Measurements from ENCODE around the gene TNFRSF1B. TPM values are rescaled to one million over a fixed set of nuclear protein-coding genes. Genes with fewer than 3 reads are reported as not detected.

The TNFRSF1B gene
- polyA plus RNA-seq, 1 donor (not counting 4 experiments of a cell fraction or from before 2014, with no cell fraction given): 0.04 TPM

- Histone ChIP-seq H3K4me1 (ENCODE audit: control insufficient read depth, extremely low read depth, insufficient read depth, low read length) (no peaks in the 10 kb centered on the region), H3K9me3 (ENCODE audit: control insufficient read depth, low read depth, low read length) (no peaks in the 10 kb centered on the region), H3K4me3 (ENCODE audit: control insufficient read depth in 2 of 3, extremely low read depth in 1 of 3, insufficient read depth in 2 of 3, low read depth in 1 of 3, low read length in 3 of 3) (no peak overlapping the region), H4K20me1 (ENCODE audit: control insufficient read depth, extremely low read depth, insufficient read depth, low read length) (no peaks in the 10 kb centered on the region), H3K36me3 (ENCODE audit: control insufficient read depth in 2 of 2, extremely low read depth in 1 of 2, insufficient read depth in 2 of 2, low read length in 2 of 2) (no peaks in the 10 kb centered on the region), H3K9ac (ENCODE audit: control insufficient read depth, extremely low read depth, insufficient read depth, low read length) (no peak overlapping the region), H3K4me2 (ENCODE audit: control insufficient read depth, extremely low read depth, insufficient read depth, low read depth, low read length) (no peak overlapping the region), H2AFZ (ENCODE audit: control insufficient read depth, low read length) (no peak overlapping the region), H3K27me3 (ENCODE audit: control insufficient read depth, extremely low read depth, insufficient read depth, low read length) (no peaks in the 10 kb centered on the region), H3K79me2 (ENCODE audit: control insufficient read depth, insufficient read depth, low read length) (no peaks in the 10 kb centered on the region), H3K27ac (ENCODE audit: control insufficient read depth, insufficient read depth, low read length) (no peak overlapping the region), H3K9me1 (ENCODE audit: control insufficient read depth, extremely low read depth, insufficient read depth, low read length) (no peaks in the 10 kb centered on the region)
- no peak for DNase-seq (ENCODE audit: low read depth, low spot score)
- FAIRE-seq: no peak
- dilution Hi-C loops (cut with MboI; ENCODE audit: extremely low pct_ligation_motif_present, low sequenced_read_pairs): no loop called here
- TF ChIP-seq CTCF (optimal IDR thresholded peaks at IDR 0.05 in 1 of 3, IDR thresholded peaks at IDR 0.05 in 1 of 3, conservative IDR thresholded peaks at IDR 0.05 in 1 of 3; ENCODE audit: extremely low read depth in 1 of 3, insufficient read depth in 2 of 3, low read length in 3 of 3) (no peak), EZH2 (IDR thresholded peaks at IDR 0.05; ENCODE audit: low read length) (no peak)
Observed at GRCh38 chr1:12201352-12202189, 34.8 kb downstream of the TNFRSF1B start.

- no peaks in the 10 kb centered on the region for H4K20me1 ChIP-seq (ENCODE audit: control insufficient read depth, extremely low read depth, insufficient read depth, low read length)
- no peaks in the 10 kb centered on the region for H3K79me2 ChIP-seq (ENCODE audit: control insufficient read depth, insufficient read depth, low read length)
- dilution Hi-C loops (cut with MboI; ENCODE audit: extremely low pct_ligation_motif_present, low sequenced_read_pairs): no loop called here
- no peaks in the 10 kb centered on the region for H3K27me3 ChIP-seq (ENCODE audit: control insufficient read depth, extremely low read depth, insufficient read depth, low read length)
- no peak overlapping the region for H3K4me2 ChIP-seq (ENCODE audit: control insufficient read depth, extremely low read depth, insufficient read depth, low read depth, low read length)
- no peak overlapping the region for H3K9ac ChIP-seq (ENCODE audit: control insufficient read depth, extremely low read depth, insufficient read depth, low read length)
- no peak overlapping the region for H3K27ac ChIP-seq (ENCODE audit: control insufficient read depth, insufficient read depth, low read length)
- H3K9me3 ChIP-seq (ENCODE audit: control insufficient read depth, low read depth, low read length): no peaks in the 10 kb centered on the region
- H3K9me1 ChIP-seq (ENCODE audit: control insufficient read depth, extremely low read depth, insufficient read depth, low read length): no peaks in the 10 kb centered on the region
- no peak overlapping the region for H2AFZ ChIP-seq (ENCODE audit: control insufficient read depth, low read length)
- FAIRE-seq (no peak), DNase-seq (ENCODE audit: low read depth, low spot score) (no peak)
- H3K36me3 ChIP-seq (ENCODE audit: control insufficient read depth in 2 of 2, extremely low read depth in 1 of 2, insufficient read depth in 2 of 2, low read length in 2 of 2): no peaks in the 10 kb centered on the region
- no peak for TF ChIP-seq EZH2 (IDR thresholded peaks at IDR 0.05; ENCODE audit: low read length)
- TF ChIP-seq CTCF (optimal IDR thresholded peaks at IDR 0.05 in 1 of 3, IDR thresholded peaks at IDR 0.05 in 1 of 3, conservative IDR thresholded peaks at IDR 0.05 in 1 of 3; ENCODE audit: extremely low read depth in 1 of 3, insufficient read depth in 2 of 3, low read length in 3 of 3): no peak
- no peaks in the 10 kb centered on the region for H3K4me1 ChIP-seq (ENCODE audit: control insufficient read depth, extremely low read depth, insufficient read depth, low read length)
- H3K4me3 ChIP-seq (ENCODE audit: control insufficient read depth in 2 of 3, extremely low read depth in 1 of 3, insufficient read depth in 2 of 3, low read depth in 1 of 3, low read length in 3 of 3): no peak overlapping the region
Observed at GRCh38 chr1:12202190-12202497, 35.4 kb downstream of the TNFRSF1B start.

Data from keratinocyte (primary cell).